Thyroid gland (tissue), 4 donors: ENCODE measurements around the gene PCNP.

Source experiments
- POLR2A ChIP-seq, 2 donors: fragments of 450-650 bp; IDR thresholded peaks; one replicate each; pipeline ENCODE4 v1.6.1; 2017; ENCODE audit warnings: antibody characterized with exemption in 2 of 2, mild to moderate bottlenecking in 2 of 2, moderate library complexity in 1 of 2
- TF ChIP-seq, protein P1 (sequence below), 6 experiments: fragments of 200-600 bp in 3 of 6; fragments of 450-650 bp in 3 of 6; sonication (generic) in 3 of 6; IDR thresholded peaks; one replicate each; pipeline ENCODE4 v1.5.1; 2016 to 2019; ENCODE audit warnings: antibody characterized with exemption in 6 of 6, mild to moderate bottlenecking in 2 of 6, inconsistent platforms in 1 of 6, moderate library complexity in 1 of 6

DNA sequence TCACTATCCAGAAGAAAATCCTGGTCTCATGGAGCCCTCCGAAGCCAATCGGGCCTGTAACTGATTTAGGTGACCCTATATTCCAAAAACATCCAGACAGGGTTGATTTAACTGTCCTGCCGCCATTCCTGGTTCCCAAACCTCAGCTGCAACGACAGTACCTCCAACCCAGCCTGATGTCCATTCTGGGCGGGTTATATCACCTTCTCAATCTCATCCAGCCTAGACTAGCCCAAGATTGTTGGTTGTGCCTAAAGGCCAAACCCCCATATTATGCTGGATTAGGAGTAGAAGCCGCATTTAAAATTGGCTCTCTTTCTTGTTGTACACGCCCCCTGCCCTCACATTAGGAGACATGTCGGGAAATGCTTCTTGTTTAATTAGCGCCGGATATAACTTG is 66.3 kb downstream of the PCNP start:
- TF ChIP-seq POLR2A (IDR thresholded peaks at IDR 0.05) = no peak
- TF ChIP-seq, protein P1, sequence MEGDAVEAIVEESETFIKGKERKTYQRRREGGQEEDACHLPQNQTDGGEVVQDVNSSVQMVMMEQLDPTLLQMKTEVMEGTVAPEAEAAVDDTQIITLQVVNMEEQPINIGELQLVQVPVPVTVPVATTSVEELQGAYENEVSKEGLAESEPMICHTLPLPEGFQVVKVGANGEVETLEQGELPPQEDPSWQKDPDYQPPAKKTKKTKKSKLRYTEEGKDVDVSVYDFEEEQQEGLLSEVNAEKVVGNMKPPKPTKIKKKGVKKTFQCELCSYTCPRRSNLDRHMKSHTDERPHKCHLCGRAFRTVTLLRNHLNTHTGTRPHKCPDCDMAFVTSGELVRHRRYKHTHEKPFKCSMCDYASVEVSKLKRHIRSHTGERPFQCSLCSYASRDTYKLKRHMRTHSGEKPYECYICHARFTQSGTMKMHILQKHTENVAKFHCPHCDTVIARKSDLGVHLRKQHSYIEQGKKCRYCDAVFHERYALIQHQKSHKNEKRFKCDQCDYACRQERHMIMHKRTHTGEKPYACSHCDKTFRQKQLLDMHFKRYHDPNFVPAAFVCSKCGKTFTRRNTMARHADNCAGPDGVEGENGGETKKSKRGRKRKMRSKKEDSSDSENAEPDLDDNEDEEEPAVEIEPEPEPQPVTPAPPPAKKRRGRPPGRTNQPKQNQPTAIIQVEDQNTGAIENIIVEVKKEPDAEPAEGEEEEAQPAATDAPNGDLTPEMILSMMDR (IDR thresholded peaks at IDR 0.05) = no peak
